GM21723 (cell line): ENCODE data around the gene DYNC1LI2.
"Not testable (repeated sequence)": the region's sequence is repeated elsewhere in the genome, so short reads cannot be mapped to it uniquely, and the experiment has no call there.

Experiments
- ATAC-seq: cut with Tn5 transposase; IDR thresholded peaks from one replicate; pipeline ENCODE4 v1.9.1; 2021; ENCODE audit warnings: mild to moderate bottlenecking, moderate library complexity; ENCODE audit not compliant: unreplicated experiment

Gene DYNC1LI2

GRCh38 chr16:66751303-66751991 is at the start of gene DYNC1LI2:
DYNC1LI2 (minus strand) TSS chr16:66751609; CDS start chr16:66751591, 18 bp downstream.
- peak; percentile 86 for ATAC-seq

GRCh38 chr16:66800856-66801255 is 49.4 kb upstream of the DYNC1LI2 start:
- ATAC-seq, result no peak

DNA sequence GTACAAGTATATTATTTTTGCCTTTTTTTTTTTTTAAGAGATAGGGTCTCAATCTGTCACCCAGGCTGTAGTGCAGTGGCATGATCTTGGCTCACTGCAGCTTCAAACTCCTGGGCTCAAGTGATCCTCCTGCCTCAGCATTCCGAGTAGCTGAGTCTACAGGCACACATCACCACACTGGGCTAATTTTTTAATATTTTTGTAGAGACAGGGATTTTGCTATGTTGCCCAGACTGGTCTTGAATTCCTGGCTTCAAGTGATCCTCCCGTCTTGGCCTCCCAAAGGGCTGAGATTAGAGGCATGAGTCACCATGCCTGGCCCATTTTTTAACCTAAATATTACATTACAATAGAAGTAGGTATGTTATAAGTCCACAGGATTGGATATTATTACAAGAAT is 46.8 kb upstream of the DYNC1LI2 start:
- ATAC-seq, result no peak

- not testable (repeated sequence) for ATAC-seq
Measured at GRCh38 chr16:66793984-66794383, 42.6 kb upstream of the DYNC1LI2 start.

DNA sequence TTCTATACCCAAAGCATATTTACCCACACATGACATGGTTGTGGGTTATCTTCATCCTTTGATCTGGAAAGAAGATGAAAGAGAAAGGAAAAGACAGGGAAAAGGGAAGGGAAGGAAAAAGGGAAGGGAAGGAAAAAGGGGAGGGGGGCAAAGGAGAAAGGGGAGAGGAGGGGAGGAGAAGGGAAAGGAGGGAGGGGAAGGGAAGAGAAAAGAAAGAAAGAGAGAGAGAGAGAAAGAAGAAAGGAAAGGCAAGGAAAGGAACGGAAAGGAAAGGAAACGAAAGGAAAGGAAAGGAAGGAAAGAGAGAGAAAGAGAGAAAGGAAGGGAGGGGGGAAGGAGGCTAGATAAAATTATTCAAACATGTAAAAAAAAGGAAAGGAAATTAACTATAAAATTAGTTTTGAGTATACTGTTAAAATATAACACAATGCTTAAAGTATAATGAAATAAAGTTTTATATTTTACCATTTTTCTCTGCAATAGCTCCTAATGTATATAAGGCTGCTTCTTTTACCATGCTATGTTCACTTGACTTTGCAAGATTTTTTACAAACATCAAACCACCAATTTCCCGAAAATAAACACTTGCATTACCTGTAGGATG is 38.8 kb upstream of the DYNC1LI2 start:
- ATAC-seq, result no peak

DNA sequence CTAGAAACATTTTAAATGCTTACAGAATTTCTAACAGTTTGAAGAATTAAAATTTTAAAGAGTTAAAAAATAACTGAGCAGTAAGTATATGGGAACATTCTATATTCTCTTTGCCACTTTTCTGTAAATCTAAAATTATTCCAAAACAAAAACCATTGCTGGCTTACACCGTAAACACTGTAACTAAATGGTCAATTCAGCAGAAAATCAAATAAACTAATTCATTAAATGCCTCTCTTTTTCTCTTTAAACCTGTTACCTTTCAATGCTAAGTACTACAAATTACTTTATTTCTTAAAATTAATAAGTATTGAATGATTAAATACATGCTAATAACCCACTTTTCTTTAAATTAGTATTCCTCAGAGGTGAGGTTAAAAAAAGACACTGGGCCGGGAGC is 36.0 kb upstream of the DYNC1LI2 start:
- no peak for ATAC-seq

DNA sequence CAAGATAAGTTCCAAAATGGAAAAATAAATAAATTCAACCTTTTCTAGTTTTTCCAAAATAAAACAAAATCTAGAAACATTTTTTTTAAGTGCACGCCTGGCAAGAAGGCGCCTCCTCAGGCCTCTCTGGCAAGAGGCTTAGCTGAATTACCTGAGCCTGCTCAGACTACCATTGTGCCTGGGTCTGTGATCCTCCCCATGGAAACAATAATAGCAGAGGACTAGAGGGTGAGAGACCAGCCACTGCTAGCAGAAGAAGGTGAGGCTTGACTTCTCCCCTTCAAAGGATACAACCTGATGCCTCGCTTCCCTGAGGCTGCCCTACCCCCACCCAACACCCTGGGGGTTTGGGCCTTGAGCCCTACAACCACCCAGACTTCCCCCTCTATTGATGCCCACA is 35.1 kb upstream of the DYNC1LI2 start:
- no peak for ATAC-seq

DNA sequence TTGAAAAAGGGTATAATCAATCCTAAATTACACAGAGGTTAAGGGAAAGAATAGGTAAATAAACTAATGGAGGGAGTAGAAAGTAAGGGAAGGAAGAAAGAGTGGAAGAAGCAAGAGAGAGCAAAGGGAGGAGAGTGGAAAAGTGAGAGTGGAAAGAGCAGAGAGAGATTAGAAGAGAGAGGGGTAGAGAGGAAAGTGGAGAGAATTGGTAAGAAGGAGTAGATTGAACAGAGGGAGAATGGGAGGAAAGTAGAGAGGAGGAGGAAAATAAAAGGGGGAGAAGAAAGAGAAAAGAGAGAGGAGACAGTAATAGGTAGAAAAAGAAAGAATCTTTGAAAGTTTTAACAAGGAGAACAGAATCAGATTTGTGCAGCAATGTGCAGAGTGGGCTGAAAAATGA is 25.0 kb upstream of the DYNC1LI2 start:
- no peak for ATAC-seq

GRCh38 chr16:66774981-66775380 is 23.6 kb upstream of the DYNC1LI2 start:
- no peak for ATAC-seq

DNA sequence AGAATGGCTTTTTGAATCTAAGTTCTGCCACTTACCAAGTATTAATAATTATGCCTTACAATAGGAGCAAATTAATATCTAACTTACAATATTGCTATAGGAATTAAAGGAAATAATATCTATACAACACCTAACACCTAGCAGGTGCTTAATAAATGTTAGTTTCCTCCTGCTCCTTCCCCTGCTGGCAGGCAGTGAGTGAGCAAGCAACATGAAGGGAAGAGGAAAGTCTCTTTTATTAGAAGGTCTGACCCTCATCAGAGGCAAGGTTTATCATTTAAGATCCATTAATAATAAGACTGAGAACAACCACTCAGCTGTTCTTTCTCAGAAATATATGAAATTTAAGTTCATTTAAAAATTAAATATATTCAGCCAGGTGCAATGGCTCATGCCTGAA is 6.7 kb upstream of the DYNC1LI2 start:
- no peak for ATAC-seq

GRCh38 chr16:66754819-66755218 is 3.4 kb upstream of the DYNC1LI2 start:
- no peak for ATAC-seq

DNA sequence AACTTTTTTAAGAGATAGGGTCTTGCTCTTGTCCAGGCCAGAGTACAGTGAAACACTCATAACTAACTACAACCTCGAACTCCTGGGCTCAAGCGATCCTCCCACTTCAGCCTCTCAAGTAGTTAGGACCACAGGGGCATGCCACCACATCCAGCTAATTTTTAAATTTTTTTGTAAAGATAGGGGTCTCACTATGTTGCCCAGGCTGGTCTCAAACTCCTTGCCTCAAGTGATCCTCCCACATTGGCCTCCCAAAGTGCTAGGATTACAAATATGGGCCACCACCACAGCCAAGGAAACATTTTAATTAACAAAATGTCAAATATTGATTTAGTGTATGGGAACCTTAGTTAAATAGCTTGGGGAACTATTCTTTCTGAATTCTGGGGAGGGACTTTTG is 2.8 kb upstream of the DYNC1LI2 start:
- no peak for ATAC-seq

DNA sequence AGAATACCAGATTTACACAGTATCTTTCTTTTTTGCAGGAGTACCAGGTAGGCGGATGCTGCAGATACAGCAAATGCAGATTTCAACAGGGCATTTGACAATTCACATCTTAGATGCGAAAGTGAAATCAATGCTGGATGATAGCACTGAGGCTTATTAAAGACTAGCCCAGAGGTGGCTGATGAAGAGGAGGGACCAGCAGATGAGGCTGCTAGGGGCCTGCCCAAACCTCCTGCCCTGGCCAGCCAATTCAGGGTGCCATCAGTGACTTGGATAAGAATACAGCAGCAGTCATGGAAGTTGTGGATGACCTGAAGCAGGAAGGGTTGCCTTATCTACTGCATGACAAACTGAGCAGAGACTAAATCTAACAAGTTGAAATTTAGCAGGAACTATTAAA is 1.5 kb upstream of the DYNC1LI2 start:
- ATAC-seq, result no peak

DNA sequence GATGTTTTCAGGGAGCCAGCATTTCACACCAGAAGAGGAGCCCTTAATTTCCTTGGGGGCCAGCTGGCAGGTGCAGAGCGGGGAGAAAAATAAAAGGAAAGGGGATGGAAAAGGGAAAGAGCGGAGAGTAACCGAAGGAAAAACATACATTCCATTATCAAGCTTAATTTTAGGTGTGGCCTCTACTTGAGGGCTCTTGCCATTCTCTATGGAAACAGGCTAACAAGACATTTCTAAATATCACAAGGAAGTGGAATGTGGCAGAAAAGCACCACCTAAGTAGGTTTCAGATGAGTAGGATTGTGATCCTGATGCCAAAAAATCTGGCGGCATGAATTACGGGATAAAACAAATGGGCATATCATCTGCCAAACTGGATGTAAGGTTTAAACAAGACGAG is 970 bp upstream of the DYNC1LI2 start:
- ATAC-seq, result no peak

DNA sequence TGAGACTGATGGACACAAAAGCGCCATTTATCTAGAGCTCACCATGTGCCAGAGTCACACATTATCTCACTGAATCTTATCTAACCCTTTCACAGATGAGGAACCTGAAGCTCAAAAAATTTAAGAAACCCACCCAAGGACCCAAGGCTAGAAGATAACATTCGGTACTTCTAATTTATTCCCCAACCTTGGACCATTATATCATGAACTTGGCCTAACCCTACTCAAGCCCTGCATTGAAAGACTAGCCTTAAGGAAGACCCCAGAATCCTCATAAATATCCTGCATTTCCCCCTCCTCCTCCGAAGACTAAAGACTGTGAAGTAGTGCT is 548 bp upstream of the DYNC1LI2 start:
- ATAC-seq, result no peak

DNA sequence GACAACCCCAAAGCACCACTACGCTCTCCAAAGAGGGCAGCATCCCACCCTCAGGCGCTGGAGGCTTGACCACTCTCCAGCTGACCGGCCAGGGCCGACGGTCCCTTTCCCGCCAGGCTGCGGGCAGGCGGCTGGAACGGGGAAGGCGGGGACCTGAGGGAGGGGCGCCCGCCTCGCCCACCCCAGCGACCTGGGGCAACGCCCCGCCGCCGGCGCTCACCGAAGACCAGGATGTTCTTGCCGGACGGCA is 431 bp downstream of the DYNC1LI2 start:
- ATAC-seq, result peak; percentile 19

- peak; percentile 10 for ATAC-seq
Measured at GRCh38 chr16:66750279-66751052, 943 bp downstream of the DYNC1LI2 start.

- no peak for ATAC-seq
Measured at GRCh38 chr16:66746682-66747081, 4.7 kb downstream of the DYNC1LI2 start.

DNA sequence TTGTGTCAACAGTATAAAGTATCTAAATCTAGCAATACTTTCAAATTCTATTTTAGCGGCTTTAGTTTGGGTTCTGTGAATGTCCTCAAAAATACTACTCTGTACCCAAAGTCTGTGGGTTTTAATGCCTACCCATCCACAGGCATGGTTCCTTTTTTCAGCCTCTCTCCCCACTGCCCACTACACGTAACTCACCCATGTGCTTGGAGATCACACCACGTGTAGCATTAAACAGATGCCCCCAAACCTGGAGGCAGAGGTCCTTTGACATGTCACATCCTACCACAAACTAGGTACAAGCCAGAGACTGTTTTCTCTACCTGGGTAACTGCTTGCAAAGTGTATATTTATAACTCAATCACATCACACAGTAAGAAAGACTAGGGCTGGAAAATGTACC is 5.4 kb downstream of the DYNC1LI2 start:
- ATAC-seq, result no peak

- ATAC-seq, result no peak
Measured at GRCh38 chr16:66741950-66742808, 9.2 kb downstream of the DYNC1LI2 start.

DNA sequence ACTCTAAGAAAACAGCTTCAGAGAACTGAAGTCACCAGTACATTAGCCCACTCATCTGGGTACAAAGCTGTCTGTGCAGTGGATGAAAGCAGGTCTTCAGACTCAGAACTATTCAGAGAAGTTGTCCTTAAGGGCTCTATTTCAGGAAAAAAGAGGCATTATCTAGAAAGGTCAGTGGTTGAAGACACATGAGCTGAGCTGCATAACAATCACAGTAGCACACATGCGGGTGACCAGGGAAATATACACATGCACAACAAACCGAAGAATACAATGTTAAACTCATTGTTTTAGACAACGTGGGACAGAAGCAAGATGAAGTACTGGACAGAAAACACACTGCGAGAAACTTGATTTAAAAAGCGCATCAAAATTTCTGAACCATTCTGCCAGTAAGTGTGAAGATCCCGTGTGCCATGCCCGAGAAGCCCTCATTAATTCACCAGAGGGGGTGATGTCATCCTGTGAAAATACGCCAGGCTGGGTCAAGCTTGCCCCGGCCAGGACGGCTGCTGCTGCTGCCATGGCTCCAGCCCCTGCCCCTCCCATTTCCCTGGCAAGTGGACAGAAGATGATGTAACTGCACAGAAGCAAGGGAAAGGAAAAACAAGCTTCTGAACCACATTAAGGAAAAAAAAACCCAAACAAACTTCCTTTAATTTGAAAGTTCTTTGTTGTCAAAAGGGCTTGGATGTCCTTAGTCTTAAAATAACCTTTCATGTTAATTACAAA is 10.1 kb downstream of the DYNC1LI2 start:
- no peak for ATAC-seq
